GM21723 (cell line): ENCODE data around the gene CELA2B.
"Not testable (repeated sequence)": the region's sequence is repeated elsewhere in the genome, so short reads cannot be mapped to it uniquely, and the experiment has no call there.

Experiments used
- ATAC-seq: cut with Tn5 transposase; IDR thresholded peaks from one replicate; pipeline ENCODE4 v1.9.1; 2021; ENCODE audit warnings: mild to moderate bottlenecking, moderate library complexity; ENCODE audit not compliant: unreplicated experiment

Gene CELA2B

DNA sequence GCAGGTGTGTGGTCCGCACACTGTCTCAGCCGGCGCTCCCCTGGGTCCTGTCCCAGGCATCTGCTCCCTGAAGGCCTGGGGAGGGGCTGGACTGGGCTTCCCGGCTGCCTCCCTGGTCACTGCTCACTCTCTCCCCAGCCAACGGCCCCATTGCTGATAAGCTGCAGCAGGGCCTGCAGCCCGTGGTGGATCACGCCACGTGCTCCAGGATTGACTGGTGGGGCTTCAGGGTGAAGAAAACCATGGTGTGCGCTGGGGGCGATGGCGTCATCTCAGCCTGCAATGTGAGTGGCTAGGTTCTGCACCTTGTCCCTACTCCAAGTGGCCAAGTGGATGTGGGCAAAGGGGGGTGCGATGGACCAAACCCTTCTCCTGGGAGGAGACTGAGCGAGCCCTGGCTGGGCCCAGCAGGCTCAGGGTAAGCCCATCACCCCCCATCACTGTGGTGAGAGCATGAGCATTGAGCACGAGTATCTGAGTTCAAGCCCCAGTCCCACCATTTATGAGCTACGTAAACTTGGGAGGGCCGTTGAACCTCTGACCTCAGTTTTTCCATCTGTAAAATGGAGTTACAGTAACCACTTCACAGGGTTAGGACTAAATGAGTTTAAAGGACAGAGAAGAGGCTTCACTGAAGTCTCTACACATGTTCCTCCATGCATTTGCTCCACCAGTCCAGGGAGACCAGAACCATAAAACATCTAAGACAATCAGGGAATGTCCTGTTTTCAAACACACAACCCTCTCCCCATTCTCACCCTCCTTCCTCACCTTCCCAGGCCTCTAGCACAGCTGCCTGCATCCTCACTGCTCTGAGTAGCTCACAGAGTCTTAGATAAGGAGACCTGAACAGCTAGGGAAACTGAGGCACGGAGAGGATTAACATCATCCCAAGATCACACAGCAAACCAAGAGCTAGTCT is 31.2 kb upstream of the CELA2B start:
- no peak for ATAC-seq

DNA sequence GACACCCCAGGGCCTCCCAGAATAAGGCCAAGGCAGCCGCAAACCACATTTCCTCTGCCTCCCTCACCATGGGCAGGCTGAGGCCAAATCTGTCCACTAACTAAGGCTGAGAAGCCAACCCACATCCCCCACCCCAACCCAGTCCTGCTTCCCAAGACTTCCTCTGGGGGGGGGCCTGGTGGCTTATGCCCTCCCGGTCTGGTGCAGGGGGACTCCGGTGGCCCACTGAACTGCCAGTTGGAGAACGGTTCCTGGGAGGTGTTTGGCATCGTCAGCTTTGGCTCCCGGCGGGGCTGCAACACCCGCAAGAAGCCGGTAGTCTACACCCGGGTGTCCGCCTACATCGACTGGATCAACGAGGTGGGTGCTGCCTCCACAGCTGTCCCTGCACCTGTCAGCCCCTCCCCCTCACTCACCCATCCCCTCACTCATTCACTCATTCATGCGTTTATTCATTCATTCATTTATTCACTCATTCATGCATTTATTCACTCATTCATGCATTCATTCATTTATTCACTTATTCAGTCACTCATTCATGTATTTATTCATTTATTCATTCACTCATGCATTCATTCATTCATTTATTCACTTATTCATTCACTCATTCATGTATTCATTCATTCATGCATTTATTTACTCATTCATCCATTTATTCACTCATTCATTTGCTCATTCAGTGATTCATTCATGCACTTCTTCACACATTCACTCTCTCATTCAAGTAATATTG is 30.3 kb upstream of the CELA2B start:
- ATAC-seq, result no peak

DNA sequence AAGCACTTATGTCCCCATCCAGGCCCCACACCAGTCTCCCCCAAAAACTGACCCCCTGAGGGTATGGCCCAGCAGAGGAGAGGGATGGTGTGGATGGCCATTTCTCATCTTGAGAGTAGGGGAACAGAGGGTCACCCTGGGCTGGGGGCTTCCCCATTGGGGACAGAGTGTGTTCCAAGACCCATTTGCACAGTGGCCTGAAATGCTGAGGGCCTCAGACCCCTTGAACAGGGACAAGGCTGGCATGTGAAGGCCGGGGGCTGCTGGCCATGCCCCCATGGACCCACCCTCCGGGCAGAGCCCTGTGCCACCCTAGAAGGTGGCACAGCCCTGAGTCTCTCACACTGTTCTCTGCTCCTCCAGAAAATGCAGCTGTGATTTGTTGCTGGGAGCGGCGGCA is 29.7 kb upstream of the CELA2B start:
- no peak for ATAC-seq

DNA sequence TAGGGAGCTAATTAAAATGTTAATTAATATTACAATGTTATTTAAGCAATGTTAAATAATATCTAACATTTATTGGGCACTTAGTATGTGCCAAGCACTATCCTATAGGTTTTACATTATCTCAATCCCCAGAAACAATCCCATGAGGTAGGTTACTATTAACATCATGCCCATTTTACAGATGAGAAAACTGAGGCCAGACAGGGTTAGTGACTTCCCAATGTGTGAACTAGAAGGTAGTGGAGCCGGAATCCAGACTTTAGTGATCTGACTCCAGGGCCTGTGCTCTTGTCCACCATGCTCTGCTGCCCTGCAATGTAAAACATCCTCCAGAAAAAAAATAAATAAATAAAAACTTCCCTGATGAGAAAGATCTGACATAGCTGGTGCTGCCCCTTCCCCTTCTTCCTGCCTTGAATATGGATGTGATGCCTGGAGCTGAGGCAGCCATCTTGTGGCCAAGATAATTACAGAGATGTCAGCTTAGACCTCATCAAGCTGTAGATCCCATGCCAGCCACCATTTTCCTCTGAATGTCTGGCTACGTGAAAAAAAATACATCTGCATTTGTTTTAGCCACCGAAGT is 26.9 kb upstream of the CELA2B start:
- ATAC-seq, result no peak

DNA sequence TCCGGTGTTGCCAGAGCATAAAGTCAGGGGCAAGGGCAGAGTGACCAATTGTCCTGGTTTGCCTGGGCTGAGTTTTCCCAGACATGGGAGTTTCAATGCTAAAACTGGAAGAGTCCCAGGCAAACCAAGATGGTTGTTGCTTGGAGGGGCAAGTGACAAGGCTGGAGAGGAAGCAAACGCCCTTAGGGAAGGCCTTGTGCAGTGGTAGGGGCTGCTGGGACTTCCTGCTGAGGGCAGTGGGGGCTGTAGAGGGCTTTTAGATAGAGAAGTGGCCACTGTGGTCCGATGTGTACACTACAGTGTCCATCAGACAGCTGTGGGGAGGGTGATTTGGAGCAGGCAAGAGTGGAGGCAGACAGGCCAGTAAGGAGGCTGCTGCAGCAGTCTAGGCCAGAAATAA is 26.3 kb upstream of the CELA2B start:
- no peak for ATAC-seq

DNA sequence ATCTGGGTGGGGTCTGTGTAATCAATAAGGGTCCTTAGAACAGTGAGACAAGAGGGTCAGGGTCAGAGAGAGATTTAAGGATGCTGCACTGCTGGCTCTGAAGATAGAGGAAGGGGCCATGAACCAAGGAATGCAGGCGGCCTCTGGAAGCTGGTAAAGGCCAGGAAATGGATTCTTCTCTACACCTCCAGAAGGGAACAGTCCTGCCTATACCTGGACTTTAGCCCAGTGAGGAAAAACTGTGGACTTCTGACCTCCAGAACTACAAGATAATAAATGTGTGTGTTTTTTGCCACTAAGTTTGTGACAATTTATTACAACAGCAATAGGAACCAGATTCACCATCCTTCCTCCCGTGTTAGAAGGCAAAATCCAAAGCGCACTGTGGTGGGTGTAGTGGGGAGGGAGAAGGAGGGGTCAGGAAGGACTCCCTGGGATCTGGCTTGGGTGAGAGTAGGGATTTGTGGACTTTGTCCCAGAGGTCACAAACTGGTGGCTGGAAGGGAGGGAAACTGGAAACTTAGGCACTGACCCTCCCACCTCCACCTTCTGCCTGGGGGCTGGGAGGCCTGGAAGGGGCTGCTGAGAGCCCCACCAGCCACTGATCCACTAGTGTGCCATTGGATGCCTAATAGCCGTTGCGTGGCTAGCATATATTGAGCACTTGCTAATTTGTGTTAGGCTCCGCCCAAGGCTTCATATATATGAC is 24.7 kb upstream of the CELA2B start:
- no peak for ATAC-seq

DNA sequence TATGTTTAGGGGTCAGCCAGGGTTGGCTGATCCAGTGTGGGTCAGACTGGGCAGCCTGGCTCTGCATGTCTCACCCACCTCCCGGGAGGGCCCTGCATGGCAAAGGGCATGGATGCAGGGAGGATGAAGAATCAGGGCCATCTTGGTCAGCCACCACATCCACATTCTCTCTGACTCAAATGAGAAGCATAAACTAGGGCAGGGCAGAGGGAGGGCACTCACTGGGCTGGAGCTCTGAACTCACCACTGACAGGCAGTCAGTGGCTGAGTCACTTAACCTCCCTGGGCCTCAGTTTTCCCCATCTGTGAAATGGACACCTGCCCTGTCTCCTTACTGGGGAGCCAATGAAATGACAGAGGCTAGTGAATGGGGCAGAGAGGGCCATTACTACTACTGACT is 23.7 kb upstream of the CELA2B start:
- no peak for ATAC-seq

DNA sequence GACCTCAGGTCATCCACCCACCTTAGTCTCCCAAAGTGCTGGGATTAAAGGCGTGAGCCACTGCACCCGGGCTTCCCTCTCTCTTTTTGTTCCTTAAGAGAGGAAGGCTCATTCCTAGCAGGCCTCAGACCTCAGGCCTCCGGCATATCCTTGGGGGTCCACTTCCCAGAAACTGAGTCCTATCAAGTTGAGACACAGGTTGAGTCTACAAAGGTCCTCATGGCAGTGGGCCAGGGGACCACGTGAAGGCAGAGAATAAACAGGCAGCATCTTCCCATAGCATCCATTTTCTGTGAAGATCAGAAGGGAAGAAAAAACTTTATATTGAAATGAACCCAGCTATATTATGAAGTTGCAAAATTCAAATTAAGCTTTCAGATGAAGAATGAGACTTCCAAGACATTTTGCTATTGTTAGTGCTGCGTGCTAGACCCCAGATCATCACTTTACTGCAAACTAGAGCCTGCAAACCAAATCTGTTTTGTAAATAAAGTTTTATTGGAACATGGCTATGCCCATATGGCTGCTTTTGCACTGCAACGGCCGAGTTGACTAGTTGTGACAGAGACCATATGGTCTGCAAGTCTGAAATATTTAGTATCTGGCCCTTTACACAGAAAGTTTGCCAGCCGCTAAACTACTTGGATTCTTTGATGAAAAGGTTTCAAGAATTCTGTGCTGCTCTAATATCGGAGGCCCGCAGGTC is 22.9 kb upstream of the CELA2B start:
- no peak for ATAC-seq

DNA sequence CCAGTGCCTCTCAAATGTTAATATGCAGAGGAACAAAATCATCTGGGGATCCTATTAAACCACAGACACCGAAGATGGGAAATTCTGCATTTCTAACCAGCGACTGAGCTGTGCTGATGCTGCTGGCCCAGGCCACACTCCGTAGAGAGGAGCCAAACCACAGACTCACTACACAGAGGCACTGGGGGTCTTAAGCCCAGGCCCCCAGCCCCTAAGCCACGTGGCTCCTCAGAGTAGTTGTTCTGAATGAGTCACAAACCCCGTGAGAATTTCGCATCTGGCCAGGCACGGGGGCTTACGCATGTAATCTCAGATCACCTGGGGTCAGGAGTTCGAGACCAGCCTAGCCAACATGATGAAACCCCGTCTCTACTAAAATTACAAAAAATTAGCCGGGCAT is 22.2 kb upstream of the CELA2B start:
- ATAC-seq, result no peak

DNA sequence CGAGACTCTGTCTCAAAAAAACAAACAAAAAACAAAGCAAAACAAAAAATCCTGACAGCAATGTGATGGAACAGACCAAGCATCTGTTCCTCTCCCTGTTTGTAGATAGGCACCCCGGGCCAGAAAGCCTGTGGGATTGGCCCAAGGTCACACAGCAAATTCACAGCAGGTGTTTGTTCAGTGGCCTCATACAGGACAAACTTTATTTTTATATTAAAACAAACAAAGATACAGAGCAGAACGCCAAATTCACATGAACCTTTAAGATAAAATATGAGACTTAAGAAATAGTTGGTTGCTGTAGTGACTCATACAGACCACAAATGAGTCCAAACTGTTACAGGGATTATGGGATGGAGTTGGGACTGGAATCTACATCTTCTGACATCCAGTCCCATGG is 21.6 kb upstream of the CELA2B start:
- no peak for ATAC-seq

DNA sequence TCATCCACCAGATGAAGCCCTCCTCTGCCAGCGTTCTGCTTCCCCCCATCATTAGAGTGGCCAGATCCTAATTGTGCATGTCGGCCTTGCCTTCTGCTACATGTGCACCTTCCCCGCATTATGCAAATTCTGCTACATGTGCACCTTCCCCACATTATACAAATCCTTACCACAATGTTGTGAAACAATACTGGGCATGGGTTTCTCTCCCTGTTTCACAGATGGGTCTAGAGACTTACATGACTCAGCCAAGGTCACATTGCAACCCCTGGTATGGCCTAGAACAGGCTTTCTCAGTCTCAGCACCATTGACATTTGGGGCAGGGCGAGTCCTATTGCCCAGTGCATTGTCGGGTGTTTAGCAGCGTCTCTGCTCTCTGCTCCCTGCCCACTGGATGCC is 20.4 kb upstream of the CELA2B start:
- ATAC-seq, result no peak

DNA sequence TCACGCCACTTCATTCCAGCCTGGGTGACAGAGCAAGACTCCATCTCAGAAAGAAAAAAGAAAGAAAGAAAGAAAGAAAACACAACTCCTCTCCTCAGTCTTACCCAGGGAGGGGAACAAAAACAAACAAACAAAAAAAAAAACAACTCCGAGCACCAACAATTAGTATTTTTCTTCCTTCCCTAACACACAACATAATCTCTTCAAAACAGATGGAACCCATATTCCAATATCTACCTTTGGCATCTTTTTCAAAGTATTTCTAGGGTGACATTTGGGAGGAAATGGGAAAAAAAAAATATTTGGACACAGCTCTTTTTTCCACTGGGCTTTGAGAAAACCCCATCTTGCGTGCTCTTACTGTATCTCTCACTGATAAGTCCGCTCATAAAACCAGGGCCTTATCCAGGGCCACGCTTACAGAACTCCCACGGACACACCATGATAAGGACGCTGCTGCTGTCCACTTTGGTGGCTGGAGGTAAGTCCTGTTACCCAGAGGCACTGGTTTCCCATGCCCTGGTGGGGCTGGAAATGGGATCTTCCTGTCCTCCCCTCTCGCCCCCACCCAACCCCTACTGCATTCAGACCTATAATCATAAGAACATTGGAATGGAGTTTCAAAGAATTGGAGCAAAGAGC is 19.5 kb upstream of the CELA2B start, which contains the start of gene CELA2A:
Gene CELA2A (plus strand): TSS at position 420 of the 642 bp plus-strand sequence. CDS start 22 bp downstream, at position 442.
- no peak for ATAC-seq

DNA sequence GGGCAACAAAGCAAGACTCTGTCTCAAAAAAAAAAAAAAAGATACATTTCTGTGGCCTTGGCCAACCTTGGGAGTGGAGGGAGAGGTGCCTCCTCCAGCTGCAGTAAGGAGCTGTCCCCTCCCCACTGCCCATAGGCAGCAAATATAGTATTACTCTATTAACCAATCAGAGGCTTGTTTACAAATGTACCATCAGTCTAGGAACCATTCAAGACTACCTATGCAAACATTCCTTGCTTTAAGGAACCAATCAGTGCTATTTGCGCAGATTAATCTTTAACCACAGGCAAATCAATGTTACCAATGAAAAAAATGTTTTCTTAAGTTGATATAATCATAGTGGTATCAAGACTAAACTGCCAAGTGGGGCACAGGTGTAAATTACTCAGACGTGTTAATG is 18.3 kb upstream of the CELA2B start:
- no peak for ATAC-seq

DNA sequence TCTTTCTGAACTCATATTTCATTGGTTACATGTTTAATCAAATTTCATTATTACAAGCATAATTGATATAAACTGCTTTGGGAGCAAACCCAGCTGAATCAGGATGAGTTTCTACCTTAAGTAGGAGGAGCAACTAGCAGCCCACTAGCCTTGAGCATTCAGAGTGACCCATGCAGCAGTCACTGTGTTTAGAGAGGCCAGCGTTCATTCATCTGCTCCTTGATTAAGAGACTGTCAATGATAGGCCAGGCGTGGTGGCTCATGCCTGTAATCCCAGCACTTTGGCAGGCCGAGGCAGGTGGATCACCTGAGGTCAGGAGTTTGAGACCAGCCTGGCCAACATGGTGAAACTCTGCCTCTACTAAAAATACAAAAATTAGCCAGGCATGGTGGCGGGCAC is 17.5 kb upstream of the CELA2B start:
- not testable (repeated sequence) for ATAC-seq

DNA sequence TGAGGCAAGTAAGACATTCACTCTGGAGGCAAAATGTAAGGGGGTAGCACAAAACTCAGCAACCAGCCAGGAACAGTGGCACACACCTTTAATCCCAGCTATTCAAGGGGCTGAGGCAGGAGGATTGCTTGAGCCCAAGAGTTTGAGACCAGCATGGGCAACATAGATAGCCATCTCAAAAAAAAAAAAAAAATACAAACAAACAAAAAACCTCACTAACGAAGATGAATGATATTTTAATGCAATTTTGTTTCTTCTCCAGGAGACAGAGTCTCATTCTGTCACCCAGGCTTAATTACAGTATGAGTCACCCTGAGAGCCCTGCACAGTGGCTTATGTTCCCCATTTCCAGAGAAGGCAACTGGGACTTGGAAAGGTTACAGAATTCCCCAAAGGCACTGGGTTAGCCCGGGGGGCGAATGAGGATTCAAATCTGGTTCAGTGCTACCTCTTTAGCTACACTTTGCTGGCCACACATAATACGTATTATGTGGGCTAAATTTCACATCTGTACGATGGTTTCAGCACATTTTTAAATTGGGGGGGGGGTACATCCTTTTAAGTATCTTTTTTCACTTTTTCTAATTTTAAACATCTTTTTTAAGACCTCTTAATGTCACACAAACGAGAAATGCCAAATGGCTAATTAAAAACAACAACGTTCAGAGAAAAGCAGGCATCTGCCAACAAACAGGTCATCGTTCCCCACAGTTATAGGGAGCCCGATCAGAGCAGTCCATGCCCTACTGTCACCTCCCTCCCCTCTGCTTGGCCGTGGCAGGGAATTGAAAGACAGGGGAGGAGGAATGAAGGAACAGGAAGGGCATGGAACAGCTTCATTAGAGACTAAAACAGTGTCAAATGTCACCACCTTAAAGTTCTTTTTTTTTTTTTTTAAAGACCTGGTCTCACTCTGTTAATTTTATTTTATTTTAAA is 15.9 kb upstream of the CELA2B start:
- no peak for ATAC-seq

DNA sequence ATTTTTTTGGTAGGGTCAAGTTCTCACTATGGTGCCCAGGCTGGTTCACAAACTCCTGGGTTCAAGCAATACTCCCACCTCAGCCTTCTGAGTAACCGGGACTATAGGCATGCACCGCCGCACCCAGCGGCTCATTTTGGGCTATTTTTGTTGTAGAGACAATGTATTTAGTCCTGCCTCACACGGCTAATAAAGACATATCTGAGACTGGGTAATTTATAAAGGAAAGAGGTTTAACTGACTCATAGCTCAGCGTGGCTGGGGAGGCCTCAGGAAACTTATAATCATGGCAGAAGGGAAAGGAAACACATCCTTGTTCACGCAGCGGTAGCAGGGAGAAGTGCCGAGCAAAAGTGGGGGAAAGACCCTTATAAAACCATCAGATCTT is 15.2 kb upstream of the CELA2B start:
- ATAC-seq, result no peak

DNA sequence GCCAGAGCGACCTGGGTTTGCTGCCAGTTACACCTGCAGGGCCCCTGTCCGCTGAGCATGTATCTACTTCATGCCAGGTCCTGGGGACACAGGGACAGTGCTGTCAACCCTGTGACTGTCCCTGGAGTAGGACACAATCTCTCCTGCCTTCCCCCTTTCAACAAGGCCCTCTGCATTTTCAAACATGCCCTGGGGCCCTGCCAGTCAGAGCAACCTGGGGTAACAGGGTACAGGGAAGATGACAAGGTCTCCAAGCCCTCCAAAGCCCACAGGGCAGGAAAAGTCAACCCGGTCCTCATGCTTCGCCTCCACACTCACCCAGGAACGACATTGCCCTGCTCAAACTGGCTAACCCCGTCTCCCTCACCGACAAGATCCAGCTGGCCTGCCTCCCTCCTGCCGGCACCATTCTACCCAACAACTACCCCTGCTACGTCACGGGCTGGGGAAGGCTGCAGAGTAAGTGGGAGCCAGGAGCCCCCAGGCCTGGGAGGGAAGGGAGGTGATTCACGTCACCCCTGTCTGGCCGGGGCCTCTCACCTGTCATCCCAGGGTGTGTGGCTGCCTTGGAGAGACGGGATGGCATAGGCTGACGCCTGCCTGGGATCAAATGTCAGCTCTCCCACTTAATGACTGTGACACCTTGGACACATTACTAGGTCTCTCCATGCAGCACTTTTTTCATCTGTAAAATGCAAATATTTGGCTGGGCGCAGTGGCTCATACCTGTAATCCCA is 12.7 kb upstream of the CELA2B start:
- ATAC-seq, result not testable (repeated sequence)

DNA sequence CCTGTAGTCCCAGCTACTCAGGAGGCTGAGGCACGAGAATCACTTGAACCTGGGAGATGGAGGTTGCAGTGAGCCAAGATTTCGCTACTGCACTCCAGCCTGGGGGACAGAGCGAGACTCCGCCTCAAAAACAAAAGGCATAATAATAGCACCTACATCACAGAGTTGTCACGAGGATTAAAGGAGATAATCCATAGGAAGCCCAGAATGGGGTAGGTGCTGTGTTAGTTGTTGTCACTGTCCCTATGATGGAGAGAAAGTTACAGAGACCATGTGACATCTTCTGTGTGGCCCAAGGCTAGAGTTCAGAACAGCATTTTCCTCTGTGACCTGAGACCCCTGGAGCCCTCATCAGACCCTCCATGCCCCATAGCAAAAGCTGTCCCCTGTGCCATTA is 12.0 kb upstream of the CELA2B start:
- ATAC-seq, result not testable (repeated sequence)
